NCI-H1417 (cell line): ENCODE data around the gene REM1.
"Not testable (repeated sequence)": the region's sequence is repeated elsewhere in the genome, so short reads cannot be mapped to it uniquely, and the experiment has no call there.

Source experiments
- DNase-seq, 3 experiments: peaks; one replicate each; lab custom pipeline; 2025; lab: John Stamatoyannopoulos, UW

Gene REM1

GRCh38 chr20:31474758-31475427 lies at the start of gene REM1, which contains the start of gene DEFB124:
Gene REM1 (plus strand): TSS chr20:31475288. CDS start chr20:31476446, 1,158 bp downstream.
Gene DEFB124 (minus strand): TSS chr20:31475127. CDS start chr20:31473013, 2,114 bp downstream.
- no peak for DNase-seq

GRCh38 chr20:31425797-31426196 lies 49.3 kb upstream of the REM1 start:
- no peak for DNase-seq

GRCh38 chr20:31426891-31427551 lies 48.1 kb upstream of the REM1 start:
- not testable (repeated sequence) for DNase-seq

- DNase-seq, result not testable (repeated sequence)
Observed at GRCh38 chr20:31427576-31427975, 47.5 kb upstream of the REM1 start.

- DNase-seq, result no peak
Observed at GRCh38 chr20:31430568-31431115, 44.4 kb upstream of the REM1 start.

- no peak for DNase-seq
Observed at GRCh38 chr20:31440012-31440659, 35.0 kb upstream of the REM1 start, which contains the start of gene DEFB123. Gene DEFB123 (plus strand): TSS chr20:31440632. CDS start chr20:31440699, 67 bp downstream.

GRCh38 chr20:31446084-31446819 lies 28.8 kb upstream of the REM1 start:
- DNase-seq, result no peak

GRCh38 chr20:31449511-31450414 lies 25.3 kb upstream of the REM1 start:
- no peak for DNase-seq

- no peak for DNase-seq
Observed at GRCh38 chr20:31452575-31452974, 22.5 kb upstream of the REM1 start.

GRCh38 chr20:31454361-31454760 lies 20.7 kb upstream of the REM1 start:
- DNase-seq, result no peak

- DNase-seq, result not testable (repeated sequence)
Observed at GRCh38 chr20:31470946-31471345, 4.1 kb upstream of the REM1 start.

GRCh38 chr20:31472395-31473330 lies 2.4 kb upstream of the REM1 start:
- no peak for DNase-seq

- DNase-seq, result no peak
Observed at GRCh38 chr20:31473331-31474096, 1.6 kb upstream of the REM1 start.

GRCh38 chr20:31474097-31474436 lies 1.0 kb upstream of the REM1 start:
- DNase-seq, result no peak

- no peak for DNase-seq
Observed at GRCh38 chr20:31475472-31476293, 595 bp downstream of the REM1 start.

- DNase-seq, result no peak
Observed at GRCh38 chr20:31476294-31476585, 1.2 kb downstream of the REM1 start.

- no peak for DNase-seq
Observed at GRCh38 chr20:31476643-31477215, 1.6 kb downstream of the REM1 start.

GRCh38 chr20:31484001-31484400 lies 8.9 kb downstream of the REM1 start:
- DNase-seq, result peak in 1 of 3 experiments; percentile 29
